GM21529 (cell line): Measurements from ENCODE around the gene DEGS2.
"Not testable (repeated sequence)": the region's sequence is repeated elsewhere in the genome, so short reads cannot be mapped to it uniquely, and the experiment has no call there.

Experiments used
- ATAC-seq: cut with Tn5 transposase; IDR thresholded peaks from one replicate; pipeline ENCODE4 v1.9.1; 2021; ENCODE audit not compliant: unreplicated experiment

DEGS2 gene

GRCh38 chr14:100180671-100181070, 21.2 kb upstream of the DEGS2 start:
- not testable (repeated sequence) for ATAC-seq

DNA sequence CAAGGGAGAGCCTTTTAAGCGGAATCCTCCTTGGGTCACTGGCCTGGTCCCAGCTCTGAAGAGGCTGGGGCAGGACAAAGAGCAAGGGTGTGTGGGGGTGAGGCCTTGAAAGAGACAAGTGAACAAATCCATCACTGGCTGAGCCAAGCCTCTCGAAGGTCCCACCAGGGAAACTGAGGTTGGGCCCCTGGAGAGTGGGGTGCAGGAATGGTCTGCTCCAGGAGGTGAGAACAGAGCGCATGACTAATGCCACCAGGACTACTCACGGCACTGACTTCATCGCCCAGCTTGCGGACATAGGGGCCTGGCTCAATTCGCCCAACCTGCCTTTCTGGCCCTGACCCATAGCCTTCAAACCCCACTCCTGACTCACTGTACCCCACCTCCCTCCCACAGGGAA, 19.2 kb upstream of the DEGS2 start:
- no peak for ATAC-seq

DNA sequence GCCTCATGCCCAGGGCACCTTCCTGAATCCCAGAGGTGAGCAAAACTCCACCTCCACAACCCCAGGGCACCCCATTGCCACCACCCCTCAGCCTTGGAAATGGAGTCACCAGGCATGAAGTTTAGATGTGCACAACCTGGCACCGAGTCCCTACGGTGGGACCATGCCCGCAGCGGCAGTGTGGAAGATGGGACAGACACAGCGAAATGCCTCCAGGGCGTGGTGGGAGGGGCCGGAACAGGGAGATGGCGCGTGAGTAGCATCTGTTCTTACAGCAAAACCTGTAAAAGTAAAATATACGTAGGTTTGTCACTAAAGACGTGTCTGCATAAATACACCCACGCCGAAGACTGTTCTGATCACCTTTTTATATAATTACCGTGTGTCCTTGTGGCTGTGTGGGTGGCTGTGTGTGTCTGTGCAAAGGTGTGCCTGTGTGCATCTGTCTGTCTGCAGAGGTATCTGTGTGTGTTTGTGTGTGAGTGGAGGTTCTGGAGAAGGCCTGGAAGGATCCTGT, 17.4 kb upstream of the DEGS2 start:
- ATAC-seq, result no peak

GRCh38 chr14:100173353-100173752, 13.9 kb upstream of the DEGS2 start:
- ATAC-seq, result no peak

DNA sequence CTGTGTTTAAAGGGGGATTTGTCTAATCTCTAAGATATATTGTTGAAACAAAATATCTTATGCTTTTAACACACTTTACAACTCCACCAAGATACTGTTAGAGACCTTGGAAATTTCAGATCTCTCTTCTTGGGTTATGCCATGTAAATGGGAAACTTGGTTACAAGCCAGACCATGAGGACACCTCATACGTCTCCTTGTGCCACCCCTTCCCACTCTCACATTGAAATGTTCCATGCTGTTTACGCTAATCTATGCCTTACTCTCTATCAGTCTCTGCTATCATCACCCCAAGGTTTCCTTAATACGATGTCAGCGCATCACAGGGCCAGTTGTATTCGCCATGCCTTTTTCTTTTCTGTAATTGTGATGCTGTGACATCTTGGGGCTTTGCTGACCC, 13.4 kb upstream of the DEGS2 start:
- no peak for ATAC-seq

GRCh38 chr14:100170880-100171279, 11.4 kb upstream of the DEGS2 start:
- ATAC-seq, result no peak

DNA sequence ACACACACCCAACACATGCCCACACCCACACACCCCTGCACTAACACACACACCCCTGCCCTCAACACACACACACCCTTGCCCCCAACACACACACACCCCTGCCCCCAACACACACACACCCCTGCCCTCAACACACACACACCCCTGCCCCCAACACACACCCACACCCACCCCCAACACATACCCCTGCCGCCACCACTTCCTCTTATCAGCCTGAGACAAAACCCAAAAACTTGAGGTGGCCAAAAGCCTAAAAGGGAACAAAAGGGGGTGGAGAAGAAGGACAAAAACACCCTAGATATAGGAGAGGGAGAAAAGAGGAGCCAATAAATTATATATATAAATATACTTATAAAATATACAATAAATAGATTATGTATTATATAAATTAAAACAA, 9.1 kb upstream of the DEGS2 start:
- no peak for ATAC-seq

DNA sequence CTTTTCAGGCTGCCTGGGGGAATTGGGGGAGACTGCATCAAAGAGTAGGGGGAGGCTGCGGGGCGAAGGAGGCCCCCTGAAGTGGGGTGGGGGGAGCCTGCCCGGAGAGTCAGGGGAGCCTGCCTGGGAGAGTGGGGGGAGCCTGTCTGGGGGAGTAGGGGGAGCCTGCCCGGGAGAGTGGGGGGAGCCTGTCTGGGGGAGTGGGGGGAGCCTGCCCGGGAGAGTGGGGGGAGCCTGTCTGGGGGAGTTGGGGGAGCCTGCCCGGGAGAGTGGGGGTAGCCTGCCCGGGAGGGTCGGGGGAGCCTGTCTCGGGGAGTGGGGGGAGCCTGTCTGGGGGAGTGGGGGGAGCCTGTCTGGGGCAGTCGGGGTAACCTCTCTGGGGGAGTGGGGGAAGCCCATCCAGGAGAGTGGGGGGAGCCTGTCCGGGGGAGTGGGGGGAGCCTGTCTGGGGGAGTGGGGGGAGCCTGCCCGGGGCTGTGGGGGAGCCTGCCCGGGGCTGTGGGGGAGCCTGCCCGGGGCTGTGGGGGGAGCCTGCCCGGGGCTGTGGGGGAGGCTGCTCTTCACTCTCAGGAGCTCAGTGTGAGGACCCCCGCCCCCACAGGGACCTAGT, 6.5 kb upstream of the DEGS2 start:
- no peak for ATAC-seq

GRCh38 chr14:100165376-100165775, 5.9 kb upstream of the DEGS2 start:
- no peak for ATAC-seq

DNA sequence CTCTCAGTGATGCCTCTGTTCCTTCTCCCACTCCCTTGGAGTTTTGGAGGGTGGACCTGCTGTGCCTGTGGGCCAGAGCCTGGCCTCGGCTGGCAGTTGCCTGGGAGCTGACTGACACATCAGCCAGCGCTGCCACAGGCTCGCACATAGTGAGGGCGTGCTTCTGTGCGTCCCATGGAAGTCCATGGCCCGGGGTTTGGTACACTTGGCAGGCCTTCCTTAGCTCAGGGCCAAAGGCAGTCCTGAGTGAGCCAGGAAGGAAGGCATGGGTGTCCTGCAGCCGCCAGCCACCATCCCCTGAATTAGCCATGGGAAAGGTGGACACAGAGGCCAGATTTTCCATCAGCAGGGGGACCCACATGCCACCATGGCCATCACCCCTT, 1.1 kb upstream of the DEGS2 start:
- no peak for ATAC-seq

DNA sequence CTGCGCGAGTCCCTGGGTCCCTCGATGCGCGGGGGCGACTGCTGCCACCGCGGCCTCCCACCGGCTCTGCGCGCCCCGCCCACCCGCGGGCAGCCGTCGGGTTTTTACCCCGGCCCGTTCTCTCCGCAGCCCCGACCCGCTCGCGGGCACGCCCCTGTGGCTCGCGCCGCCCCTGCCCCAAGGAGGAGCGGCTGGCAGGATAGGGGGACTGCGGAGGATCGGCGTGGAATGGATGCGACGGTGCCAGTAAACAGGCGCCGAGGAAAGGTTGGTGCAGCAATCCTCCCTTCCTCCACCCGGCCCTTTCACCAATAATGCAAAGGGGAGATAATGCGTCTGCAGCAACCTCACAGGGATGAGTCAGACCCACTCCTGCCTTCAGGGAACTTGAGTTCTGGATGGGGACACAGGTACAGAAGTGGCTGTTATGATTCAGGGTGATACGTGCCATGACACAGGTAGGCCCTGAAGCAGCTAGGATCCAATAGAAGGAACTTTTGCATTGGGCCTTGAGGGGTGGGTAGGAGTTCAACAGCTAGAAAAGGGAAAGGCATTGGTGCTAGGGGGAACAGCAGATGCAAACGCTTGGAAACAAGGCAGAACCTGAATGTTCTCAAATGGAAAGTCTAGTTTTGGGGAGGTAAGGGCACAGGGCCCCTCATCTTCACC, 554 bp upstream of the DEGS2 start:
- ATAC-seq, result peak; percentile 3

- ATAC-seq, result no peak
Observed at GRCh38 chr14:100158566-100159093, 815 bp downstream of the DEGS2 start.

- ATAC-seq, result not testable (repeated sequence)
Observed at GRCh38 chr14:100157548-100158232, 1.8 kb downstream of the DEGS2 start.

GRCh38 chr14:100156776-100157175, 2.7 kb downstream of the DEGS2 start:
- ATAC-seq, result no peak

GRCh38 chr14:100155756-100156616, 3.5 kb downstream of the DEGS2 start:
- ATAC-seq, result no peak

- no peak for ATAC-seq
Observed at GRCh38 chr14:100155049-100155621, 4.3 kb downstream of the DEGS2 start.

DNA sequence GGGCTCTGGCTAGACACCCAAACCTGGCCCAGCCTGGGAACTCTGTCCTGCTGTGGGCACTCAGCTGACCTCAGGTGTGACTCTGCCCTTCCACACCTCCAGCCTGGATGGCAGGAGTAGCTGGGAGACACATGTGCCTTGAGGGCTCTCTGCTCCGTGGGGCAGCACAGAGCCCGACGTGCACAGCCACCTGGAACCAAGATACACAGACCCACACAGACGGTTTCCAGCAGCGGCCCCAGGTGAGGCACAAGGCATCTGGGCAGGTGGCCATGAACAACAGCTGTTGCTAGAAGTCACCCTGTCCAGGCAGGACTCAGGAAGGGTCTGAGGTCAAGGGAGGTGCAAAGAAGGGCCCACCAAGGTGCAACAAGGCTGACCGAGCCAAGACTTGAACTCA, 5.9 kb downstream of the DEGS2 start:
- ATAC-seq, result no peak

DNA sequence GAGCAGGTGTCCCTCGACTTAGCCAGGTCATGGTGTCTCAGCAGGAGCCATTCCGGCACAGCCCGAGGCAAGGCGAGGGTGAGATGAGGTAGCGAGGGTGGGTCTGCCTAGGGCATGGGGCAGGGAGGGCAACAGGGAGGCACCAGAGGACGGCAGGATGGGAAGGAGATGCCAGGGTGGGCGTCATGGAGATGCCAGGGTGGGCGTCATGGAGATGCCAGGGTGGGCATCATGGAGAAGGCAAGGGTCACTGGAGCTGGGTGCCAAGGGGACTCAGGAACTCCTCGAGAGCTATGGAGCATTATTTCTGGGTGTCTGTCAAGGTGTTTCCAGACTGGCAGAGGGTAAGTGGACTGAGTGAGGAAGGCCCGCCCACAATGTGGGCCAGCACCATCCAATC, 7.4 kb downstream of the DEGS2 start:
- ATAC-seq, result no peak

DNA sequence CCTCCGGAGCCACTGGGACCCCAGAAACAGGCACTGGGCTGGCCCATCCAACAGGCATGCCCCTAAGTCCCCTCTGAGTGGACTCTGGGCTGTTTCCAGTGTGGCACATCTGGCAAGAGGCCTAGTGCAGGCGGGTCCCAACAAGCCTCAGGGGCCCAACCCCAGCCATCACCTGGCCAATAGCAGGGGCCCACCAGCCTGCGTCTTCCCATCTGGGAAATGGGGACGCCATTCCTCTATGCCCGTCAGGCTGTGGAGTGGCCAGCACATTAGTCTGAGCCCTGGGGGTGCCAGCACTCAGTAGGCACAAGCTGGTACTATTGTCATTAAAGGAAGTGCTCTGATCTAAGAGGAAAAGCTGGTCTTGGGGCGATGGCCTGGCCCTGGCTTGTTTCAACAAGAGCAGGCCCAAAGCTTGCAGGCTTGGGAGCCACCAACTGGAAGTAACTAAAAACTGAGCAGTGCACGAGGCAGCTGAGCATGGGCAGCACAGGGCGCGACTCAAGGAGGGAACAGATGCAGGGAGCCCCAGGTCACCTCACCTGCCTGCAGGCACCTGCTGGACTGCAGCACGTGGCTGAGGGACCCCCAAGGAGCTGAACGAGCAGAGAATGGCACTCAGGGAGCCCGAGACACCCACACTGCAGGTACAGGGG, 8.4 kb downstream of the DEGS2 start:
- no peak for ATAC-seq
